MG63 (cell line): Measurements from ENCODE around the gene LRRC14B. TPM values are rescaled to one million over a fixed set of nuclear protein-coding genes. Genes with fewer than 3 reads are reported as not detected.
"Not testable (repeated sequence)": the region's sequence is repeated elsewhere in the genome, so short reads cannot be mapped to it uniquely, and the experiment has no call there.

Experiments
- DNase-seq: peaks from one replicate; pipeline ENCODE4 v3.0.0-alpha.2; 2020
- H3K27me3 ChIP-seq: fragments of 250-450 bp; sonication (Bioruptor Pico); 2 replicates; pipeline ENCODE4 v1.5.1; 2020; ENCODE audit warnings: mild to moderate bottlenecking, moderate library complexity
- H3K36me3 ChIP-seq: fragments of 250-450 bp; sonication (Bioruptor Pico); 2 replicates; pipeline ENCODE4 v1.5.1; 2020; ENCODE audit warnings: mild to moderate bottlenecking, moderate library complexity
- H3K4me3 ChIP-seq: fragments of 250-450 bp; sonication (Bioruptor Pico); 2 replicates; pipeline ENCODE4 v1.5.1; 2020; ENCODE audit warnings: mild to moderate bottlenecking, moderate library complexity
- H3K9me3 ChIP-seq: fragments of 250-450 bp; sonication (Bioruptor Pico); 2 replicates; pipeline ENCODE4 v1.5.1; 2020; ENCODE audit warnings: mild to moderate bottlenecking, moderate library complexity
- total RNA-seq: library from RNA; depleted of rRNA; stranded (reverse); fragments of >200 nt; shearing (Covaris generic); gene quantifications from 2 replicates; pipeline ENCODE4 v1.2.3, GENCODE V29; 2014; ENCODE audit warnings: low replicate concordance

The LRRC14B gene
- total RNA-seq, 1 experiment from 2014 or later: not detected

GRCh38 chr5:157126-157715 lies 34.1 kb upstream of the LRRC14B start:
- no peak overlapping the region for H3K4me3 ChIP-seq
- no peaks in the 10 kb centered on the region for H3K36me3 ChIP-seq
- H3K9me3 ChIP-seq: no peaks in the 10 kb centered on the region
- H3K27me3 ChIP-seq: no peaks in the 10 kb centered on the region
- no peak for DNase-seq

GRCh38 chr5:157801-158200 lies 33.5 kb upstream of the LRRC14B start:
- Histone ChIP-seq H3K4me3 (no peak overlapping the region), H3K9me3 (no peaks in the 10 kb centered on the region), H3K27me3 (no peaks in the 10 kb centered on the region), H3K36me3 (no peaks in the 10 kb centered on the region)
- DNase-seq: no peak

- no peaks in the 10 kb centered on the region for H3K36me3 ChIP-seq
- no peaks in the 10 kb centered on the region for H3K9me3 ChIP-seq
- no peak for DNase-seq
Measured at GRCh38 chr5:158807-159447, 32.4 kb upstream of the LRRC14B start.

GRCh38 chr5:159448-160172 lies 31.7 kb upstream of the LRRC14B start:
- H3K27me3 ChIP-seq: no peaks in the 10 kb centered on the region
- no peaks in the 10 kb centered on the region for H3K9me3 ChIP-seq
- no peak overlapping the region for H3K4me3 ChIP-seq
- DNase-seq: peak; percentile 49
- no peaks in the 10 kb centered on the region for H3K36me3 ChIP-seq

More at GRCh38 chr5:158807-159447, 32.4 kb upstream of the LRRC14B start:
- no peaks in the 10 kb centered on the region for H3K27me3 ChIP-seq
- H3K4me3 ChIP-seq: no peak overlapping the region

- Histone ChIP-seq H3K4me3 (no peak overlapping the region), H3K36me3 (no peaks in the 10 kb centered on the region), H3K9me3 (no peaks in the 10 kb centered on the region), H3K27me3 (no peaks in the 10 kb centered on the region)
- DNase-seq: no peak
Measured at GRCh38 chr5:160173-160510, 31.2 kb upstream of the LRRC14B start.

GRCh38 chr5:160921-161802 lies 30.1 kb upstream of the LRRC14B start:
- no peaks in the 10 kb centered on the region for H3K27me3 ChIP-seq
- H3K9me3 ChIP-seq: no peaks in the 10 kb centered on the region
- H3K36me3 ChIP-seq: no peaks in the 10 kb centered on the region
- H3K4me3 ChIP-seq: no peak overlapping the region
- DNase-seq: no peak

GRCh38 chr5:161803-162110 lies 29.5 kb upstream of the LRRC14B start:
- Histone ChIP-seq H3K36me3 (no peaks in the 10 kb centered on the region), H3K4me3 (no peak overlapping the region), H3K27me3 (no peaks in the 10 kb centered on the region), H3K9me3 (no peaks in the 10 kb centered on the region)
- no peak for DNase-seq

- H3K27me3 ChIP-seq: no peaks in the 10 kb centered on the region
- no peaks in the 10 kb centered on the region for H3K9me3 ChIP-seq
- DNase-seq: no peak
Measured at GRCh38 chr5:162190-162564, 29.1 kb upstream of the LRRC14B start.

GRCh38 chr5:162565-163337 lies 28.5 kb upstream of the LRRC14B start:
- H3K36me3 ChIP-seq: no peaks in the 10 kb centered on the region
- H3K27me3 ChIP-seq: no peaks in the 10 kb centered on the region
- H3K4me3 ChIP-seq: no peak overlapping the region
- H3K9me3 ChIP-seq: no peaks in the 10 kb centered on the region
- DNase-seq: no peak

More at GRCh38 chr5:162190-162564, 29.1 kb upstream of the LRRC14B start:
- no peaks in the 10 kb centered on the region for H3K36me3 ChIP-seq
- H3K4me3 ChIP-seq: no peak overlapping the region

GRCh38 chr5:163338-163620 lies 28.0 kb upstream of the LRRC14B start:
- Histone ChIP-seq H3K9me3 (no peaks in the 10 kb centered on the region), H3K27me3 (no peaks in the 10 kb centered on the region), H3K4me3 (no peak overlapping the region), H3K36me3 (no peaks in the 10 kb centered on the region)
- DNase-seq: no peak

GRCh38 chr5:163841-164240 lies 27.5 kb upstream of the LRRC14B start:
- no peak for DNase-seq
- no peaks in the 10 kb centered on the region for H3K36me3 ChIP-seq

GRCh38 chr5:164244-164643 lies 27.1 kb upstream of the LRRC14B start:
- no peak for DNase-seq
- H3K9me3 ChIP-seq: no peaks in the 10 kb centered on the region

More at GRCh38 chr5:163841-164240, 27.5 kb upstream of the LRRC14B start:
- no peaks in the 10 kb centered on the region for H3K27me3 ChIP-seq
- no peak overlapping the region for H3K4me3 ChIP-seq
- no peaks in the 10 kb centered on the region for H3K9me3 ChIP-seq

GRCh38 chr5:164783-165182 lies 26.5 kb upstream of the LRRC14B start:
- not testable (repeated sequence) for DNase-seq, H3K36me3 ChIP-seq, H3K9me3 ChIP-seq, H3K4me3 ChIP-seq, H3K27me3 ChIP-seq

More at GRCh38 chr5:164244-164643, 27.1 kb upstream of the LRRC14B start:
- no peak overlapping the region for H3K4me3 ChIP-seq
- H3K36me3 ChIP-seq: no peaks in the 10 kb centered on the region
- H3K27me3 ChIP-seq: no peaks in the 10 kb centered on the region

- no peaks in the 10 kb centered on the region for H3K36me3 ChIP-seq
- H3K9me3 ChIP-seq: no peaks in the 10 kb centered on the region
- DNase-seq: no peak
- H3K4me3 ChIP-seq: no peak overlapping the region
- H3K27me3 ChIP-seq: no peaks in the 10 kb centered on the region
Measured at GRCh38 chr5:166441-167372, 24.6 kb upstream of the LRRC14B start.

- no peaks in the 10 kb centered on the region for H3K27me3 ChIP-seq
- H3K36me3 ChIP-seq: no peaks in the 10 kb centered on the region
- H3K4me3 ChIP-seq: no peak overlapping the region
- no peak for DNase-seq
- H3K9me3 ChIP-seq: no peaks in the 10 kb centered on the region
Measured at GRCh38 chr5:167511-167910, 23.8 kb upstream of the LRRC14B start.
